ENCODE measurements around the gene PCYT2. TPM values are rescaled to one million over a fixed set of nuclear protein-coding genes. Genes with fewer than 3 reads are reported as not detected.
A peak's percentile ranks its signal among the peaks of the same experiment; 100 is the strongest.

PCYT2 gene
- 125 and 151 TPM in 2 replicates for total RNA-seq (2022)
- Bru-seq, nascent RNA: percentile 72 among the genes with signal in this experiment
- BruChase-seq, experiment 1, labeled RNA remaining after a 2-hour chase: percentile 84 among the genes with signal in this experiment
- BruChase-seq, experiment 2, labeled RNA remaining after a 6-hour chase: percentile 91 among the genes with signal in this experiment
- long read RNA-seq, full-length matches to known transcripts: 173 of 238 reads
- long read RNA-seq, partial matches to known transcripts: 15 of 238 reads
- long read RNA-seq, other reads (novel, unspliced or antisense): 50 of 238 reads

DNA sequence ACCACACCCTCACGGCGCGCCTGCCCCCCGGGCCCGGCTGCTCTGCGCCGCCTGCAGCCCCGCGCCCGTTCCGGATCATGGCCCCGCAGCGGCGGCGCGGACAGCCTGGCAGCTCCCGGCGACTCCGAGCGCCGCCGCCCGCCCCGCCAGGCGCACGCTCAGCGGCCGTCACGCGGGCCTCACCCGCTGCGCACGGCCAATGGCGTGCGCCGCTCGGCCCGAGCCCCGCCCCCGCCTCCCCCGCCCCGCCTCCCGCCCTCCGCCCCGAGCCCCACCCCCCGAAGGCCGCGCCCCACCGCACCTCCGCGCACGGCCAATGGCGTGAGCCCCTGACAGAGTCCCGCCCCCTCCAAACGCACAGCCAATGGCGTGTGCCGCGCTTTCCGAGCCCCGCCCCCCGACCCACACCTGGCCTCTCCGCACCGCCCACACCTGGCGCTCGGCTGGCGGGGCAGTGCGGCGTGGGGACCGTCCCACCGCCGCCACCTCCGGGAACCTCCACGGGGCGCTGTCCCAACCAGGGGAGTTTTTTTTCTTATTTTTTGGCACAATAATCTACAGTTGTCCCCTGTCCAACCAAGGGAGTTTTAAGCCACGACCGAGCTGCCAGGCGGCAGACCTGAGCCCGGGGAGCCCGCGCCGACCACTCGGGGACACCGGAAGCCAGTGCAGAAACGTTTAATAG lies at the start of gene PCYT2:
PCYT2 (minus strand) TSS at position 123 of the 685 bp plus-strand sequence; CDS start at position 79, 44 bp downstream.
- ChIA-PET POLR2A (interaction anchor here (0.6 to 1.0 kb wide), 5 partner anchors 13 to 126 kb away, joined by 3 to 7 read pairs (median 3); partner anchors contain the start of genes ANAPC11 and DCXR), CTCF (no interaction called here)
- DNase-seq: peak; percentile 97 to 98
- intact Hi-C loops (cut with micrococcal nuclease; ENCODE audit: unreplicated experiment): loop anchor here (2.0 kb wide), 1 partner anchor 15 kb away; the partner anchor contains the start of gene MAFG
- Histone ChIP-seq H3K4me1 (peaks cover 19% of the 10 kb centered on the region), H3K4me3 (ENCODE audit: low read depth, low read length) (peak within 1 kb of the TSS; percentile 99), H3K27me3 (replicated peaks; ENCODE audit: control insufficient read depth, insufficient read depth, low read length) (no peaks in the 10 kb centered on the region), H3K36me3 (ENCODE audit: control insufficient read depth, insufficient read depth, low read length) (peaks cover 24% of the 10 kb centered on the region), H3K9me3 (no peaks in the 10 kb centered on the region)
- H3K27ac Mint-ChIP-seq (ENCODE audit: unreplicated experiment): peak within 1 kb of the TSS; percentile 94
- peak within 1 kb of the TSS; percentile 89 for H3K4me3 Mint-ChIP-seq (ENCODE audit: unreplicated experiment)
- H3K27me3 Mint-ChIP-seq (ENCODE audit: insufficient read depth, unreplicated experiment): no peaks in the 10 kb centered on the region
- no TSS peak for BruUV-seq (replicated peaks)
- peaks cover 19% of the 10 kb centered on the region for H3K4me1 Mint-ChIP-seq (ENCODE audit: low read depth, unreplicated experiment)
- peaks cover 93% of the 10 kb centered on the region for H3K36me3 Mint-ChIP-seq (ENCODE audit: insufficient read depth, unreplicated experiment)
- H3K9me3 Mint-ChIP-seq (ENCODE audit: unreplicated experiment): no peaks in the 10 kb centered on the region
- TF ChIP-seq, protein P1, sequence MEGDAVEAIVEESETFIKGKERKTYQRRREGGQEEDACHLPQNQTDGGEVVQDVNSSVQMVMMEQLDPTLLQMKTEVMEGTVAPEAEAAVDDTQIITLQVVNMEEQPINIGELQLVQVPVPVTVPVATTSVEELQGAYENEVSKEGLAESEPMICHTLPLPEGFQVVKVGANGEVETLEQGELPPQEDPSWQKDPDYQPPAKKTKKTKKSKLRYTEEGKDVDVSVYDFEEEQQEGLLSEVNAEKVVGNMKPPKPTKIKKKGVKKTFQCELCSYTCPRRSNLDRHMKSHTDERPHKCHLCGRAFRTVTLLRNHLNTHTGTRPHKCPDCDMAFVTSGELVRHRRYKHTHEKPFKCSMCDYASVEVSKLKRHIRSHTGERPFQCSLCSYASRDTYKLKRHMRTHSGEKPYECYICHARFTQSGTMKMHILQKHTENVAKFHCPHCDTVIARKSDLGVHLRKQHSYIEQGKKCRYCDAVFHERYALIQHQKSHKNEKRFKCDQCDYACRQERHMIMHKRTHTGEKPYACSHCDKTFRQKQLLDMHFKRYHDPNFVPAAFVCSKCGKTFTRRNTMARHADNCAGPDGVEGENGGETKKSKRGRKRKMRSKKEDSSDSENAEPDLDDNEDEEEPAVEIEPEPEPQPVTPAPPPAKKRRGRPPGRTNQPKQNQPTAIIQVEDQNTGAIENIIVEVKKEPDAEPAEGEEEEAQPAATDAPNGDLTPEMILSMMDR (IDR thresholded peaks at IDR 0.05; ENCODE audit: insufficient read depth in 1 of 2, low read depth in 1 of 2, low read length in 1 of 2, severe bottlenecking in 1 of 2, unreplicated experiment in 1 of 2): peak; percentile 31 to 45

DNA sequence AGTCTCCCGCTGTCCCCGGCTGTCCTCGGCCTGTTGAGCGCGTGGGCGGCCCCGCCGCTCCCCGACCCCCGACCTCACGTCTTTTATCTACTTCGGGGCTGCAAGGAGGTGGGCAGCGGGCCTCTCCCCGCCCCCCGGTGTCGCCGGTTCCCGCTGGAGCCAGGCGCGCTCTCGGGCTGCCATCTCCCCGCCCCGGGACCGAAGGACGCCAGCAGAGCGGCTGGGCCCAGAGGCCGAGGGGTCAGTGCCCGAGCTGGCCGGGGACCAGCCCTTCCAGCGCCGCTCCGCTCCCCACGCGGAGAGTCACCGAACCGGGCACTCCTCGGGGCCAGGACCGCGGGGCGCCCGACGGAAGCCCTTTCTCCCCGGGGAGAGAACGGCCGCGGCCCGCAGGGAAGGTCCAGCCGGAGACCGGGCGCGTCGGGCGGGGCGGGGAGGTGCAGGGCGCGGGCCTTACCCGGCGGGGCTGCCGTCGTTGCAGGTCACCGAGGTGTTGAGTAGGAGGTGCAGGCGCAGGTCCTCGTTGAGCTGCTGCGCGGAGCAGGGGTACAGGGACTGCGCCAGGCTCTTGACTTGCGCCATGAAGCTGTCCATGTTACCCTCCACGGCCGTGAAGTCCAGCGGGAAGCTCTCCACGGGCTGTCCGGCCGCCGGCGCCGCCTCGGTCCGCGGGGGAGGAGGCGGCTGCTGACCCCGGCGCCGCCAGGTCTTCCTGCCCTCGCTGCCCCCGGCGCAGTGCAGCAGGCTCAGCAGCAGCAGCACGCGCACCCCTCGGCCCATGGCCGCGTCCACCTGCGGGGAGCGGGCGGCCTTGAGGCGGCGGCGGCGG lies 49.1 kb upstream of the PCYT2 start:
- peak overlapping the region; percentile 65 for H3K4me3 ChIP-seq (ENCODE audit: low read depth, low read length)
- Mint-ChIP-seq H3K27me3 (ENCODE audit: insufficient read depth, unreplicated experiment) (no peaks in the 10 kb centered on the region), H3K4me3 (ENCODE audit: unreplicated experiment) (peak overlapping the region; percentile 70), H3K4me1 (ENCODE audit: low read depth, unreplicated experiment) (no peaks in the 10 kb centered on the region), H3K36me3 (ENCODE audit: insufficient read depth, unreplicated experiment) (peaks cover 6% of the 10 kb centered on the region), H3K27ac (ENCODE audit: unreplicated experiment) (no peak overlapping the region), H3K9me3 (ENCODE audit: unreplicated experiment) (no peaks in the 10 kb centered on the region)
- ChIA-PET CTCF (interaction anchor here (0.6 to 2.3 kb wide), 15 partner anchors 17 to 152 kb away, joined by 3 to 92 read pairs (median 6); partner anchors contain the start of genes ASPSCR1, CENPX, DCXR and LRRC45), POLR2A (interaction anchor here (1.3 to 2.6 kb wide), 3 partner anchors 16 to 77 kb away, joined by 6 to 7 read pairs (median 7); partner anchors contain the start of genes CENPX, DCXR and LRRC45)
- no peaks in the 10 kb centered on the region for H3K36me3 ChIP-seq (ENCODE audit: control insufficient read depth, insufficient read depth, low read length)
- peak in 1 of 2 experiments; percentile 55 for DNase-seq
- no TSS peak for BruUV-seq (replicated peaks)
- TF ChIP-seq, protein P1 (IDR thresholded peaks at IDR 0.05; ENCODE audit: insufficient read depth in 1 of 2, low read depth in 1 of 2, low read length in 1 of 2, severe bottlenecking in 1 of 2, unreplicated experiment in 1 of 2): no peak
- 0 out of 2 replicates have a peak, but pooled peaks cover 1% of the 10 kb centered on the region for H3K27me3 ChIP-seq (replicated peaks; ENCODE audit: control insufficient read depth, insufficient read depth, low read length)
- intact Hi-C loops (cut with micrococcal nuclease; ENCODE audit: unreplicated experiment): no loop called here
- no peaks in the 10 kb centered on the region for H3K9me3 ChIP-seq
- H3K4me1 ChIP-seq: peaks cover 25% of the 10 kb centered on the region

Data from Caco-2 (cell line).